ENCODE results near the gene ZNF546.
A peak's percentile ranks its signal among the peaks of the same experiment; 100 is the strongest.
"Not testable (repeated sequence)": the region's sequence is repeated elsewhere in the genome, so short reads cannot be mapped to it uniquely, and the experiment has no call there.

The ZNF546 gene

DNA sequence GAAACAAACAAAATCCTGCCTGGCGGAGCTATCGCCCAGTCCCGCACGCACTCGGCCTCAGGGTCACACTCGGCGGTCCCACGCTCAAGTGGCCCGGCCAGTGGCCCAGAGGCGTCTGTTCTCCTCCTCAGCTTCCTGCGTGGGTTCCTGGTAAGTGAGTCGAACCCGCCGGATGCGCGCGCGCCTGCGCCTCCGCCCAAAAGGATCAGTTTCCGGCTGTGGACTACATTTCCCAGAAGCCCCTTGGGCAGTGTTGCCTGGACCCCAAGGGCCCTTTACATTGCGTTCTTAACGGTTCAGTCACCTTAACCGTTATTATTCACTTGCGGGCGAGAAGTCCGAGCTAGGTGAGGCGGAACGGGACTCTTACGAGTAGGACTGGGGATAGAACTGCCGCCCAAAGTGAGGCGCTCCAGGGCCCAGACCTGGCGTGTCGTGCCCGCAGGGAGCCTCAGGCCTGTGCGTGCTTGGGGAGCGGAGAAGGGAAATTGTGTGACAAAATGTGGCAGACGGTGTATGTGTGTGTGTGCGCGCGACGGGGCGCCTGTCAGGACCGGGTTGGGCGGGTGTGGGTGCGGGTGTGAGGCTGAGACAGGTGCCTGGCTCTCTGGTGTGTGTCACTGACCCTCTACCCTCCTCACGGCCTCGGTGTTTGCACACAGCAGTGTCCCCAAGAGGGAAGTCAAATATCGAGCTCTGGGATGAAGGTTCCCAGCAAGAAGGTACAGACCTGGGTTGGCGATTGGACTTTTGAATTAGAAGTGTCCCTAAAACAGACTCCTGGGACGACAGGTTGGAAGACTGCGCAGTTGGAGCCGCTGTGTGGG is at the start of gene ZNF546:
Gene ZNF546 (plus strand): TSS at position 250 of the 827 bp plus-strand sequence. CDS start 1,267 bp downstream, outside the sequence.
- DNase-seq (ENCODE audit: low read depth), result peak; percentile 96
- peak within 1 kb of the TSS; percentile 87 for H3K4me3 ChIP-seq (ENCODE audit: low read depth, low read length)
- TF ChIP-seq CTCF (IDR thresholded peaks at IDR 0.05; ENCODE audit: insufficient read depth, low read depth, low read length, missing control alignments), result no peak

- no peak for DNase-seq (ENCODE audit: low read depth)
- no peak for TF ChIP-seq CTCF (IDR thresholded peaks at IDR 0.05; ENCODE audit: insufficient read depth, low read depth, low read length, missing control alignments)
Observed at GRCh38 chr19:39949026-39949747, 47.7 kb upstream of the ZNF546 start.

GRCh38 chr19:39951065-39951650 is 45.7 kb upstream of the ZNF546 start:
- no peak for TF ChIP-seq CTCF (IDR thresholded peaks at IDR 0.05; ENCODE audit: insufficient read depth, low read depth, low read length, missing control alignments)
- no peak for DNase-seq (ENCODE audit: low read depth)
- no peak overlapping the region for H3K4me3 ChIP-seq (ENCODE audit: low read depth, low read length)

More at GRCh38 chr19:39949026-39949747, 47.7 kb upstream of the ZNF546 start:
- no peak overlapping the region for H3K4me3 ChIP-seq (ENCODE audit: low read depth, low read length)

GRCh38 chr19:39951686-39952085 is 45.2 kb upstream of the ZNF546 start:
- no peak for DNase-seq (ENCODE audit: low read depth)
- H3K4me3 ChIP-seq (ENCODE audit: low read depth, low read length), result no peak overlapping the region
- no peak for TF ChIP-seq CTCF (IDR thresholded peaks at IDR 0.05; ENCODE audit: insufficient read depth, low read depth, low read length, missing control alignments)

- no peak for DNase-seq (ENCODE audit: low read depth)
- no peak overlapping the region for H3K4me3 ChIP-seq (ENCODE audit: low read depth, low read length)
- no peak for TF ChIP-seq CTCF (IDR thresholded peaks at IDR 0.05; ENCODE audit: insufficient read depth, low read depth, low read length, missing control alignments)
Observed at GRCh38 chr19:39953915-39954314, 42.9 kb upstream of the ZNF546 start.

DNA sequence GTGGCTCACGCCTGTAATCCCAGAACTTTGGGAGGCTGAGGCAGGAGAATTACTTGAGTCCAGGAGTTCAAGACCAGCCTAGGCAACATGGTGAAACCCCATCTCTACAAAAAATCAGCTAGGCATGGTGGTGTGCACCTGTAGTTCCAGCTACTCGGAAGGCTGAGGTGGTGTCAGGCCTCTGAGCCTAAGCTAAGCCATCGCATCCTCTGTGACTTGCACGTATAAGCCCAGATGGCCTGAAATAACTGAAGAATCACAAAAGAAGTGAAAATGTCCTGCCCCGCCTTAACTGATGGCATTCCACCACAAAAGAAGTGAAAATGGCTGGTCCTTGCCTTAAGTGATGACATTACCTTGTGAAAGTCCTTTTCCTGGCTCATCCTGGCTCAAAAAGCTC is 39.0 kb upstream of the ZNF546 start:
- DNase-seq (ENCODE audit: low read depth); H3K4me3 ChIP-seq (ENCODE audit: low read depth, low read length): not testable (repeated sequence)

DNA sequence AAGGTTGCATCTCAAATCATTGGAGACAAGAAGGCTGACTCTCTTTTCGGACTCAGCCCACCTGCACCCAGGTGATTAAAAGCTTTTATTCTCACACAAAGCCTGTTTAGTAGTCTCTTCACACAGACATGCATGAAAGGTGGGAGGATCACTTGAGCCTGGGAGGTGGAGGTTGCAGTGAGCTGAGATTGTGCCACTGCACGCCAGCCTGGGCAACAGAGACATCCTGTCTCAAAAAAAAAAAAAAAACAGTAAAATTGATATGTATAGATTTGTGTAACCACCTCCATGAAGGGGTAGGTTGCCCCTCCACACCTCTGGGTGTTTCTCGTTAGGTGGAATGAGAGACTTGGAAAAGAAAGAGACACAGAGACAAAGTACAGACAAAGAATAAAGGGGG is 37.9 kb upstream of the ZNF546 start:
- H3K4me3 ChIP-seq (ENCODE audit: low read depth, low read length); DNase-seq (ENCODE audit: low read depth): not testable (repeated sequence)

DNA sequence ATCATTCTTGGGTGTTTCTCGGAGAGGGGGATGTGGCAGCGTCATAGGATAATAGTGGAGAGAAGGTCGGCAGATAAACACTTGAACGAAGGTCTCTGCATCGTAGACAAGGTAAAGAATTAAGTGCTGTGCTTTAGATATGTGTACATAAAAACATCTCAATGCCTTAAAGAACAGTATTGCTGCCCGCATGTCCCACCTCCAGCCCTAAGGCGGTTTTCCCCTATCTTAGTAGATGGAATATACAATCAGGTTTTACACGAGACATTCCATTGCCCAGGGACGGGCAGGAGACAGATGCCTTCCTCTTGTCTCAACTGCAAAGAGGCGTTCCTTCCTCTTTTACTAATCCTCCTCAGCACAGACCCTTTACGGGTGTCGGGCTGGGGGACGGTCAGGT is 37.5 kb upstream of the ZNF546 start:
- not testable (repeated sequence) for DNase-seq (ENCODE audit: low read depth); H3K4me3 ChIP-seq (ENCODE audit: low read depth, low read length)

All from GM12865 (cell line).